K562 (cell line): ENCODE data around the gene MRPL40. TPM values are rescaled to one million over a fixed set of nuclear protein-coding genes. Genes with fewer than 3 reads are reported as not detected.

Source experiments
- BDP1 ChIP-seq: IDR thresholded peaks from 3 replicates; pipeline ENCODE4 v1.6.1; 2011; ENCODE audit not compliant: insufficient read length, insufficient read depth
- CUX1 ChIP-seq: fragments of 200-800 bp; sonication (Bioruptor generic); IDR thresholded peaks from 2 replicates; pipeline ENCODE4 v1.6.1; 2016; ENCODE audit warnings: missing genetic modification characterization, missing compliant biosample characterization
- DNMT1 ChIP-seq: fragments of 450-650 bp; IDR thresholded peaks from 2 replicates; pipeline ENCODE4 v1.6.1; 2016; ENCODE audit warnings: antibody characterized with exemption, mild to moderate bottlenecking
- ELK1 ChIP-seq: sonication (generic); formaldehyde crosslinking; IDR thresholded peaks from 2 replicates; pipeline ENCODE4 v1.8.1; 2022; ENCODE audit warnings: missing genetic modification reagents
- HIVEP1 ChIP-seq: fragments of 250-450 bp; sonication (Bioruptor Pico); IDR thresholded peaks from 2 replicates; pipeline ENCODE4 v1.4.0; 2020; ENCODE audit warnings: mild to moderate bottlenecking
- IFI16 ChIP-seq: fragments of 250-450 bp; sonication (Bioruptor Pico); IDR thresholded peaks from 2 replicates; pipeline ENCODE4 v2.1.2; 2022; ENCODE audit warnings: mild to moderate bottlenecking, inconsistent platforms
- MCM3 ChIP-seq: fragments of 450-650 bp; IDR thresholded peaks from 2 replicates; pipeline ENCODE4 v1.6.1; 2016
- NFATC3 ChIP-seq: fragments of 450-650 bp; IDR thresholded peaks from 2 replicates; pipeline ENCODE4 v1.6.1; 2017; ENCODE audit warnings: mild to moderate bottlenecking
- PHB ChIP-seq: fragments of 250-450 bp; sonication (Bioruptor Pico); IDR thresholded peaks from 2 replicates; pipeline ENCODE4 v1.5.0; 2021
- PRPF4 ChIP-seq: fragments of 200-400 bp; formaldehyde crosslinking; IDR thresholded peaks from one replicate; pipeline ENCODE4 v1.6.1; 2017; ENCODE audit warnings: low read length, low read depth, mild to moderate bottlenecking; ENCODE audit not compliant: insufficient read depth, poor library complexity, severe bottlenecking
- ZBTB17 ChIP-seq: fragments of 450-650 bp; formaldehyde crosslinking; IDR thresholded peaks from 2 replicates; pipeline ENCODE4 v1.4.0; 2020; ENCODE audit warnings: mild to moderate bottlenecking
- ZNF584 ChIP-seq: fragments of 200-800 bp; sonication (Bioruptor generic); IDR thresholded peaks from 2 replicates; pipeline ENCODE4 v1.6.1; 2016; ENCODE audit warnings: low read depth, mild to moderate bottlenecking, missing genetic modification characterization, missing compliant biosample characterization
- ZNF609 ChIP-seq: sonication (generic); formaldehyde crosslinking; IDR thresholded peaks from 2 replicates; pipeline ENCODE4 v1.8.1; 2023; ENCODE audit warnings: missing genetic modification reagents, mild to moderate bottlenecking, borderline replicate concordance
- polyA plus RNA-seq, 8 experiments: library from polyadenylated mRNA; depleted of rRNA in 4 of 8; stranded (reverse) in 5 of 8; unstranded in 3 of 8; fragments of >200 nt; fragmentation: Nextera tagmentation in 2 of 8; fragmentation: Illumina TruSeq in 1 of 8; extraction: Ambion mirVana in 2 of 8; extraction: Trizol in 1 of 8; gene quantifications; 2 replicates each; pipeline versions ENCODE4 v1.2.1 to v1.2.3, GENCODE V29; 2011 to 2014; ENCODE audit warnings: inconsistent platforms in 1 of 8, missing spikeins in 1 of 8
- total RNA-seq, 7 experiments: library from RNA; depleted of rRNA in 6 of 7; stranded (reverse); fragments of >200 nt in 6 of 7; fragmentation: Illumina TruSeq in 2 of 7; extraction: Trizol in 2 of 7; gene quantifications; 2 replicates each; pipeline versions ENCODE4 v1.2.1 to v1.2.3, GENCODE V29; 2011 to 2021; ENCODE audit warnings: low replicate concordance in 1 of 7
- TF ChIP-seq, protein P1 (sequence below): fragments of 250-450 bp; sonication (Bioruptor Pico); IDR thresholded peaks from 2 replicates; pipeline ENCODE4 v1.8.0; 2022; ENCODE audit warnings: inconsistent platforms

MRPL40 gene
- total and polyA plus RNA-seq, 9 of the 15 experiments (the other 6 are each of a cell fraction or from before 2014, with no cell fraction given) = 132 to 652 (median 208) TPM

GRCh38 chr22:19407649-19408606 is 24.4 kb upstream of the MRPL40 start (continued):
- 0 out of 2 replicates have a peak, but pooled peaks have one; percentile 51 for TF ChIP-seq ZNF609 (CRISPR knock-in tag)
- no peak for TF ChIP-seq ELK1 (CRISPR knock-in tag)
- no peak for TF ChIP-seq DNMT1
- peak; percentile 96 for TF ChIP-seq CUX1
- TF ChIP-seq BDP1 = no peak
- TF ChIP-seq ZNF584 (CRISPR knock-in tag) = peak; percentile 75; the same call in 1 of the 2 replicates
- TF ChIP-seq IFI16 (CRISPR knock-in tag) = peak; percentile 66; the same call in 1 of the 2 replicates
- no peak for TF ChIP-seq PRPF4
- no peak for TF ChIP-seq MCM3
- no peak for TF ChIP-seq HIVEP1 (CRISPR knock-in tag)
- TF ChIP-seq, protein P1, sequence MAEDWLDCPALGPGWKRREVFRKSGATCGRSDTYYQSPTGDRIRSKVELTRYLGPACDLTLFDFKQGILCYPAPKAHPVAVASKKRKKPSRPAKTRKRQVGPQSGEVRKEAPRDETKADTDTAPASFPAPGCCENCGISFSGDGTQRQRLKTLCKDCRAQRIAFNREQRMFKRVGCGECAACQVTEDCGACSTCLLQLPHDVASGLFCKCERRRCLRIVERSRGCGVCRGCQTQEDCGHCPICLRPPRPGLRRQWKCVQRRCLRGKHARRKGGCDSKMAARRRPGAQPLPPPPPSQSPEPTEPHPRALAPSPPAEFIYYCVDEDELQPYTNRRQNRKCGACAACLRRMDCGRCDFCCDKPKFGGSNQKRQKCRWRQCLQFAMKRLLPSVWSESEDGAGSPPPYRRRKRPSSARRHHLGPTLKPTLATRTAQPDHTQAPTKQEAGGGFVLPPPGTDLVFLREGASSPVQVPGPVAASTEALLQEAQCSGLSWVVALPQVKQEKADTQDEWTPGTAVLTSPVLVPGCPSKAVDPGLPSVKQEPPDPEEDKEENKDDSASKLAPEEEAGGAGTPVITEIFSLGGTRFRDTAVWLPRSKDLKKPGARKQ (CRISPR knock-in tag) = no peak
- no peak for TF ChIP-seq ZBTB17
- no peak for TF ChIP-seq NFATC3
- no peak for TF ChIP-seq PHB (CRISPR knock-in tag)
